Parathyroid adenoma (tissue), 2 donors: ENCODE results near the gene ERV3-1.
"Not testable (repeated sequence)": the region's sequence is repeated elsewhere in the genome, so short reads cannot be mapped to it uniquely, and the experiment has no call there.

Experiments used
- H2AFZ ChIP-seq: fragments of 300-600 bp; sonication (generic); one replicate; pipeline ENCODE4 v1.7.0; 2017; ENCODE audit warnings: antibody characterized with exemption, mild to moderate bottlenecking
- H3K27ac ChIP-seq: fragments of 300-600 bp; sonication (generic); one replicate; pipeline ENCODE4 v1.7.0; 2017
- H3K27me3 ChIP-seq: fragments of 300-600 bp; sonication (generic); one replicate; pipeline ENCODE4 v1.7.0; 2017; ENCODE audit warnings: low read length; ENCODE audit not compliant: control insufficient read depth, insufficient read depth
- H3K36me3 ChIP-seq: fragments of 300-600 bp; sonication (generic); one replicate; pipeline ENCODE4 v1.7.0; 2017; ENCODE audit warnings: low read length; ENCODE audit not compliant: control insufficient read depth, insufficient read depth
- H3K4me1 ChIP-seq: fragments of 300-600 bp; sonication (generic); one replicate; pipeline ENCODE4 v1.7.0; 2017; ENCODE audit warnings: control low read depth
- H3K4me2 ChIP-seq: fragments of 300-600 bp; sonication (generic); one replicate; pipeline ENCODE4 v1.7.0; 2017; ENCODE audit warnings: low read length
- H3K4me3 ChIP-seq: fragments of 300-600 bp; sonication (generic); one replicate; pipeline ENCODE4 v1.7.0; 2017; ENCODE audit warnings: low read depth, low read length
- H3K79me2 ChIP-seq: fragments of 300-600 bp; sonication (generic); one replicate; pipeline ENCODE4 v1.7.0; 2017; ENCODE audit warnings: control low read depth
- H3K9ac ChIP-seq: fragments of 300-600 bp; sonication (generic); one replicate; pipeline ENCODE4 v1.7.0; 2017; ENCODE audit warnings: mild to moderate bottlenecking
- H3K9me3 ChIP-seq: fragments of 300-600 bp; sonication (generic); one replicate; pipeline ENCODE4 v1.7.0; 2017; ENCODE audit warnings: low read length; ENCODE audit not compliant: control insufficient read depth
- CTCF ChIP-seq: fragments of 300-600 bp; sonication (generic); IDR thresholded peaks from one replicate; pipeline ENCODE4 v1.7.0; 2017; ENCODE audit warnings: antibody characterized with exemption, mild to moderate bottlenecking
- donor health status: primary hyperparathyroidism.

ERV3-1 gene

GRCh38 chr7:64959072-64959747, 47.3 kb downstream of the ERV3-1 start:
- Histone ChIP-seq H3K9me3 (no peaks in the 10 kb centered on the region), H3K4me1 (no peaks in the 10 kb centered on the region), H2AFZ (no peak overlapping the region), H3K36me3 (no peaks in the 10 kb centered on the region), H3K79me2 (no peaks in the 10 kb centered on the region), H3K9ac (no peak overlapping the region), H3K4me2 (no peak overlapping the region), H3K27me3 (no peaks in the 10 kb centered on the region), H3K4me3 (no peak overlapping the region), H3K27ac (no peak overlapping the region)
- TF ChIP-seq CTCF = no peak

GRCh38 chr7:64951250-64951848, 55.1 kb downstream of the ERV3-1 start:
- Histone ChIP-seq H3K9ac (no peak overlapping the region), H3K27ac (no peak overlapping the region)
- TF ChIP-seq CTCF = peak; percentile 84

GRCh38 chr7:64950673-64951072, 55.8 kb downstream of the ERV3-1 start:
- not testable (repeated sequence) for H3K4me3 ChIP-seq, H2AFZ ChIP-seq, H3K27me3 ChIP-seq, H3K9ac ChIP-seq, H3K27ac ChIP-seq, H3K4me1 ChIP-seq, H3K9me3 ChIP-seq, H3K36me3 ChIP-seq, H3K4me2 ChIP-seq, H3K79me2 ChIP-seq

More at GRCh38 chr7:64951250-64951848, 55.1 kb downstream of the ERV3-1 start:
- H3K4me2 ChIP-seq = no peak overlapping the region
- no peak overlapping the region for H3K4me3 ChIP-seq
- no peak overlapping the region for H2AFZ ChIP-seq
- no peaks in the 10 kb centered on the region for H3K79me2 ChIP-seq
- peaks cover 3% of the 10 kb centered on the region for H3K27me3 ChIP-seq
- H3K36me3 ChIP-seq = no peaks in the 10 kb centered on the region
- H3K9me3 ChIP-seq = no peaks in the 10 kb centered on the region
- no peaks in the 10 kb centered on the region for H3K4me1 ChIP-seq

GRCh38 chr7:64948774-64949173, 57.7 kb downstream of the ERV3-1 start:
- not testable (repeated sequence) for H3K27me3 ChIP-seq, H3K4me3 ChIP-seq, H3K27ac ChIP-seq, H3K4me2 ChIP-seq, H2AFZ ChIP-seq, H3K79me2 ChIP-seq, H3K9me3 ChIP-seq, H3K4me1 ChIP-seq, H3K9ac ChIP-seq, H3K36me3 ChIP-seq

- no peaks in the 10 kb centered on the region for H3K9me3 ChIP-seq
- H3K79me2 ChIP-seq = no peaks in the 10 kb centered on the region
These were observed 59.1 kb downstream of the ERV3-1 start for GRCh38 chr7:64947252-64948000.

More at GRCh38 chr7:64947252-64948000, 59.1 kb downstream of the ERV3-1 start:
- Histone ChIP-seq H3K9ac (no peak overlapping the region), H3K27me3 (peaks cover 3% of the 10 kb centered on the region), H3K4me2 (peak overlapping the region; percentile 55), H3K27ac (no peak overlapping the region), H3K4me1 (no peaks in the 10 kb centered on the region), H2AFZ (peak overlapping the region; percentile 86), H3K36me3 (no peaks in the 10 kb centered on the region), H3K4me3 (no peak overlapping the region)
- TF ChIP-seq CTCF = no peak
